ENCODE results near the gene LYPD8. TPM values are rescaled to one million over a fixed set of nuclear protein-coding genes. Genes with fewer than 3 reads are reported as not detected.

The LYPD8 gene
- total and polyA plus RNA-seq, 2 of the 8 experiments (the other 6 are each of a cell fraction or from before 2014, with no cell fraction given), result not detected

DNA sequence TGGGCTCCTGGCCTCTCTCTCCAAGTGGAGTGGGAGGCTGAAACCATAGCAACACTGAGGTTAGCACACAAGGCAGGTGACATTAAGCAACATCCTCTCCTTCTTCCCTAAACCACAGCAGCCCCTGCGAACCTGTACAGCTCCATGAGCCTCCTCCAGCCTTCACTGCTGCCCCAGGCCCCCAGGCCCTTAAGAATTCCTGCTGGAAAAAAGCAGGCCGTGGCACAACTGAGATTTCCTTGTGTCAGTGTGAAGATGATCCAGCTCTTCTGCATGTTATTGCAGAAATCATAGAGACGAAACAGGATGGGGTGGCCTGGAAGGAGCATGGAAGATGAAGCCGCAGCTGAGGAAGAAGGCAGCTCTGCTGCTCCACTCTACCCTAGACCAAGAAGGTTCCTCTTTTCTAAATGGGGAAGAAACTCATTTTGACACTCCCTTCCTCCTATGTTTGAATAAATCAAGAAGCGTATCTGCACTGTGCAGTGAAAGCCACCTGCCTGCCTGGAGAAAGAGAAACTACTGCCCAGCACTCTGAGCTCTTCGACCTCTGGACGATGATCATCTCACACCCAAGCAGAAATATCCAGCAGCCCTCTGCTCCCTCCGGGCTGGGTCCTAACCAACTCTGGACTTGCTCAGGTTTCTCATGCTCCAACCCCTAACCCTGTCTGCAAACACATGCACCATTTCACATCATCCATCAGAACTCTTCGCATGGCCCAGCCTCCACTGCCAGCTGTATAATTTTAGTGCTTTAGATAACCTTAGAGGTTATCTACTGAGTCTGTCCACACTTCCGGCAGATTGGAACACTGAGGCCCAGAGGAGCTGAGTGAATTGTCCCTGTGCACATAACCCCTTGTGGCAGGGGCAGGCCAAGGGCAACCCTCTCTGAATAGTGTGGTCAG is 49.5 kb upstream of the LYPD8 start:
- no peak overlapping the region for H2BK20ac ChIP-seq (ENCODE audit: low read length)
- no peak for TF ChIP-seq SP1 (IDR thresholded peaks at IDR 0.05; ENCODE audit: low read depth, low read length)
- TF ChIP-seq KDM1A (IDR thresholded peaks at IDR 0.05; ENCODE audit: borderline replicate concordance, low read length), result no peak
- no peak for TF ChIP-seq RXRA (IDR thresholded peaks at IDR 0.05; ENCODE audit: insufficient read depth, low read depth, low read length)
- no peak for TF ChIP-seq ZNF274 (IDR thresholded peaks at IDR 0.05; ENCODE audit: borderline replicate concordance, extremely low read depth, low read length)
- no peak for TF ChIP-seq SUZ12 (IDR thresholded peaks at IDR 0.05; ENCODE audit: low read length)
- no peak for TF ChIP-seq SP4 (IDR thresholded peaks at IDR 0.05; ENCODE audit: low read length)
- no peak for TF ChIP-seq MAFK (IDR thresholded peaks at IDR 0.05; ENCODE audit: low read depth, low read length)
- TF ChIP-seq SIRT6 (IDR thresholded peaks at IDR 0.05; ENCODE audit: low read length), result no peak
- TF ChIP-seq FOSL1 (IDR thresholded peaks at IDR 0.05; ENCODE audit: insufficient read depth, low read depth, low read length), result no peak
- TF ChIP-seq PHF8 (conservative IDR thresholded peaks at IDR 0.05; ENCODE audit: low read depth, low read length), result no peak
- no peak for TF ChIP-seq NANOG (IDR thresholded peaks at IDR 0.05; ENCODE audit: insufficient read depth, low read depth, low read length, poor library complexity, severe bottlenecking)

More for the DNA sequence above, 49.5 kb upstream of the LYPD8 start:
- Histone ChIP-seq H3K27me3 (replicated peaks in 1 of 4; ENCODE audit: control insufficient read depth in 3 of 4, extremely low read depth in 1 of 4, insufficient read depth in 3 of 4, low read length in 3 of 4) (no peaks in the 10 kb centered on the region), H3K56ac (replicated peaks; ENCODE audit: insufficient read length, low read depth, low read length) (no peak overlapping the region), H3K4me1 (replicated peaks in 1 of 4; ENCODE audit: control insufficient read depth in 3 of 4, insufficient read depth in 4 of 4, low read length in 3 of 4) (no peaks in the 10 kb centered on the region), H2AFZ (ENCODE audit: low read length) (no peak overlapping the region), H3K4ac (replicated peaks; ENCODE audit: insufficient read length, low read depth, low read length) (no peak overlapping the region), H3K79me1 (ENCODE audit: low read depth, low read length) (no peaks in the 10 kb centered on the region), H4K5ac (ENCODE audit: insufficient read length, low read depth, low read length) (no peak overlapping the region), H3K23ac (ENCODE audit: insufficient read length) (no peak overlapping the region), H4K20me1 (replicated peaks in 1 of 2; ENCODE audit: control insufficient read depth in 1 of 2, insufficient read depth in 2 of 2, low read length in 2 of 2) (no peaks in the 10 kb centered on the region), H3K27ac (ENCODE audit: low read depth, low read length) (no peak overlapping the region), H3K23me2 (ENCODE audit: low read depth, low read length) (no peaks in the 10 kb centered on the region), H2BK5ac (ENCODE audit: low read depth, low read length) (no peak overlapping the region), H4K8ac (ENCODE audit: extremely low read depth, insufficient read depth, low read length) (no peak overlapping the region), H3K9ac (replicated peaks in 1 of 4; ENCODE audit: extremely low read depth in 1 of 4, low read depth in 3 of 4, low read length in 3 of 4) (no peak overlapping the region), H2BK12ac (ENCODE audit: low read depth, low read length) (no peak overlapping the region), H3K14ac (ENCODE audit: insufficient read length) (no peak overlapping the region), H3K18ac (ENCODE audit: extremely low read depth, low read length) (no peak overlapping the region), H3K79me2 (ENCODE audit: control insufficient read depth in 1 of 2, insufficient read depth in 2 of 2, low read length in 2 of 2) (no peaks in the 10 kb centered on the region), H2BK120ac (replicated peaks; ENCODE audit: low read depth, low read length) (no peak overlapping the region), H2AK5ac (ENCODE audit: low read depth, low read length) (no peak overlapping the region), H3K4me2 (ENCODE audit: insufficient read depth in 1 of 2, low read depth in 2 of 2, low read length in 2 of 2) (no peak overlapping the region), H4K91ac (replicated peaks; ENCODE audit: insufficient read length, low read length) (no peak overlapping the region), H2BK15ac (ENCODE audit: low read length) (no peak overlapping the region), H3K4me3 (ENCODE audit: extremely low read depth in 1 of 4, insufficient read depth in 2 of 4, low read depth in 3 of 4, low read length in 4 of 4) (no peak overlapping the region), H3K9me3 (ENCODE audit: insufficient read depth in 2 of 2, low read depth in 1 of 2, low read length in 1 of 2) (peaks cover 29 to 51% of the 10 kb centered on the region in 2 experiments), H3K36me3 (ENCODE audit: control insufficient read depth in 2 of 4, insufficient read depth in 4 of 4, low read length in 3 of 4) (no peaks in the 10 kb centered on the region)
- no peak for FAIRE-seq
- POLR2A ChIA-PET (ENCODE audit: partially characterized antibody), result interaction anchor here (0.9 kb wide), 1 partner anchor 13 kb away, joined by 4 read pairs; no protein-coding TSS in a partner anchor
- no peak for DNase-seq (ENCODE audit: low read depth in 1 of 2, low spot score in 2 of 2)
- 82% methylated on average over 8 of the region's 10 CpGs; no CpG with 5 or more reads in 1 of the 2 experiments for WGBS, 2 experiments (ENCODE audit: extremely low coverage in 1 of 2, insufficient coverage in 1 of 2, insufficient read length in 1 of 2, insufficient replicate concordance in 2 of 2, low coverage in 1 of 2, low lambda C conversion rate in 2 of 2, missing lambda C conversion rate in 1 of 2)
- CTCF ChIA-PET (ENCODE audit: partially characterized antibody), result interaction anchor here (0.6 to 4.0 kb wide), 8 partner anchors 9 to 182 kb away, joined by 3 to 14 read pairs (median 4); partner anchors contain the start of genes SH3BP5L, ZNF672 and ZNF692

Data from H1 (cell line).